HL-60 (cell line): ENCODE data around the gene TXNDC9.

Experiments
- DNase-seq, 2 experiments: peaks; one replicate each; pipeline ENCODE4 v3.0.0-alpha.2; 2010 to 2020; ENCODE audit warnings: low read depth in 1 of 2, low spot score in 1 of 2
- H3K27ac ChIP-seq: fragments of 250-450 bp; sonication (Bioruptor Pico); replicated peaks from 2 replicates; pipeline ENCODE4 v1.5.1; 2020; ENCODE audit warnings: mild to moderate bottlenecking, moderate library complexity
- H3K27me3 ChIP-seq: fragments of 250-450 bp; sonication (Bioruptor Pico); 2 replicates; pipeline ENCODE4 v1.5.1; 2021; ENCODE audit warnings: mild to moderate bottlenecking, moderate library complexity; ENCODE audit not compliant: insufficient read depth, poor library complexity, severe bottlenecking
- H3K4me3 ChIP-seq: replicated peaks from 2 replicates; pipeline ENCODE4 v1.5.1; 2011; ENCODE audit warnings: mild to moderate bottlenecking, control low read depth, low read length; ENCODE audit not compliant: insufficient read depth
- GABPA ChIP-seq: IDR thresholded peaks from 2 replicates; pipeline ENCODE4 v1.6.1; 2012; ENCODE audit warnings: low read depth
- POLR2AphosphoS5 ChIP-seq: IDR thresholded peaks from 2 replicates; pipeline ENCODE4 v1.6.1; 2012; ENCODE audit warnings: low read depth
- SPI1 ChIP-seq: IDR thresholded peaks from 2 replicates; pipeline ENCODE4 v1.6.1; 2012; ENCODE audit warnings: low read depth, mild to moderate bottlenecking, borderline replicate concordance
- TF ChIP-seq, protein P1 (sequence below): IDR thresholded peaks from 2 replicates; pipeline ENCODE4 v1.6.1; 2012; ENCODE audit warnings: low read depth; ENCODE audit not compliant: insufficient replicate concordance
- TF ChIP-seq, protein P2 (sequence below): IDR thresholded peaks from one replicate; pipeline ENCODE4 v1.5.1; 2011; ENCODE audit warnings: low read length, control low read depth, inconsistent platforms; ENCODE audit not compliant: insufficient read depth

Gene TXNDC9

GRCh38 chr2:99297994-99298393 lies 38.1 kb downstream of the TXNDC9 start:
- DNase-seq: peak in 1 of 2 experiments; percentile 3
- no peak overlapping the region for H3K27ac ChIP-seq
- TF ChIP-seq GABPA (no peak), SPI1 (no peak), POLR2AphosphoS5 (no peak)
- TF ChIP-seq, protein P1, sequence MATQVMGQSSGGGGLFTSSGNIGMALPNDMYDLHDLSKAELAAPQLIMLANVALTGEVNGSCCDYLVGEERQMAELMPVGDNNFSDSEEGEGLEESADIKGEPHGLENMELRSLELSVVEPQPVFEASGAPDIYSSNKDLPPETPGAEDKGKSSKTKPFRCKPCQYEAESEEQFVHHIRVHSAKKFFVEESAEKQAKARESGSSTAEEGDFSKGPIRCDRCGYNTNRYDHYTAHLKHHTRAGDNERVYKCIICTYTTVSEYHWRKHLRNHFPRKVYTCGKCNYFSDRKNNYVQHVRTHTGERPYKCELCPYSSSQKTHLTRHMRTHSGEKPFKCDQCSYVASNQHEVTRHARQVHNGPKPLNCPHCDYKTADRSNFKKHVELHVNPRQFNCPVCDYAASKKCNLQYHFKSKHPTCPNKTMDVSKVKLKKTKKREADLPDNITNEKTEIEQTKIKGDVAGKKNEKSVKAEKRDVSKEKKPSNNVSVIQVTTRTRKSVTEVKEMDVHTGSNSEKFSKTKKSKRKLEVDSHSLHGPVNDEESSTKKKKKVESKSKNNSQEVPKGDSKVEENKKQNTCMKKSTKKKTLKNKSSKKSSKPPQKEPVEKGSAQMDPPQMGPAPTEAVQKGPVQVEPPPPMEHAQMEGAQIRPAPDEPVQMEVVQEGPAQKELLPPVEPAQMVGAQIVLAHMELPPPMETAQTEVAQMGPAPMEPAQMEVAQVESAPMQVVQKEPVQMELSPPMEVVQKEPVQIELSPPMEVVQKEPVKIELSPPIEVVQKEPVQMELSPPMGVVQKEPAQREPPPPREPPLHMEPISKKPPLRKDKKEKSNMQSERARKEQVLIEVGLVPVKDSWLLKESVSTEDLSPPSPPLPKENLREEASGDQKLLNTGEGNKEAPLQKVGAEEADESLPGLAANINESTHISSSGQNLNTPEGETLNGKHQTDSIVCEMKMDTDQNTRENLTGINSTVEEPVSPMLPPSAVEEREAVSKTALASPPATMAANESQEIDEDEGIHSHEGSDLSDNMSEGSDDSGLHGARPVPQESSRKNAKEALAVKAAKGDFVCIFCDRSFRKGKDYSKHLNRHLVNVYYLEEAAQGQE: no peak
- TF ChIP-seq, protein P2, sequence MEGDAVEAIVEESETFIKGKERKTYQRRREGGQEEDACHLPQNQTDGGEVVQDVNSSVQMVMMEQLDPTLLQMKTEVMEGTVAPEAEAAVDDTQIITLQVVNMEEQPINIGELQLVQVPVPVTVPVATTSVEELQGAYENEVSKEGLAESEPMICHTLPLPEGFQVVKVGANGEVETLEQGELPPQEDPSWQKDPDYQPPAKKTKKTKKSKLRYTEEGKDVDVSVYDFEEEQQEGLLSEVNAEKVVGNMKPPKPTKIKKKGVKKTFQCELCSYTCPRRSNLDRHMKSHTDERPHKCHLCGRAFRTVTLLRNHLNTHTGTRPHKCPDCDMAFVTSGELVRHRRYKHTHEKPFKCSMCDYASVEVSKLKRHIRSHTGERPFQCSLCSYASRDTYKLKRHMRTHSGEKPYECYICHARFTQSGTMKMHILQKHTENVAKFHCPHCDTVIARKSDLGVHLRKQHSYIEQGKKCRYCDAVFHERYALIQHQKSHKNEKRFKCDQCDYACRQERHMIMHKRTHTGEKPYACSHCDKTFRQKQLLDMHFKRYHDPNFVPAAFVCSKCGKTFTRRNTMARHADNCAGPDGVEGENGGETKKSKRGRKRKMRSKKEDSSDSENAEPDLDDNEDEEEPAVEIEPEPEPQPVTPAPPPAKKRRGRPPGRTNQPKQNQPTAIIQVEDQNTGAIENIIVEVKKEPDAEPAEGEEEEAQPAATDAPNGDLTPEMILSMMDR: no peak
- no peak overlapping the region for H3K4me3 ChIP-seq
- H3K27me3 ChIP-seq: no peaks in the 10 kb centered on the region

- H3K27me3 ChIP-seq: no peaks in the 10 kb centered on the region
- DNase-seq: no peak
- no peak overlapping the region for H3K27ac ChIP-seq
- TF ChIP-seq GABPA (no peak), SPI1 (no peak), POLR2AphosphoS5 (no peak)
- TF ChIP-seq, protein P1: no peak
- TF ChIP-seq, protein P2: no peak
- no peak overlapping the region for H3K4me3 ChIP-seq
These were observed 50.6 kb downstream of the TXNDC9 start for GRCh38 chr2:99285526-99285925.

GRCh38 chr2:99279969-99280695 lies 56.0 kb downstream of the TXNDC9 start:
- TF ChIP-seq SPI1 (no peak), POLR2AphosphoS5 (no peak), GABPA (no peak)
- TF ChIP-seq, protein P2: no peak
- TF ChIP-seq, protein P1: no peak
- no peak overlapping the region for H3K4me3 ChIP-seq
- H3K27me3 ChIP-seq: no peaks in the 10 kb centered on the region
- H3K27ac ChIP-seq: no peak overlapping the region
- DNase-seq: no peak
